Measurements from ENCODE around the gene PTPRU. TPM values are rescaled to one million over a fixed set of nuclear protein-coding genes. Genes with fewer than 3 reads are reported as not detected.

The PTPRU gene
- total RNA-seq, 2 donors from 2014 or later, result 28.7 to 47.8 TPM

DNA sequence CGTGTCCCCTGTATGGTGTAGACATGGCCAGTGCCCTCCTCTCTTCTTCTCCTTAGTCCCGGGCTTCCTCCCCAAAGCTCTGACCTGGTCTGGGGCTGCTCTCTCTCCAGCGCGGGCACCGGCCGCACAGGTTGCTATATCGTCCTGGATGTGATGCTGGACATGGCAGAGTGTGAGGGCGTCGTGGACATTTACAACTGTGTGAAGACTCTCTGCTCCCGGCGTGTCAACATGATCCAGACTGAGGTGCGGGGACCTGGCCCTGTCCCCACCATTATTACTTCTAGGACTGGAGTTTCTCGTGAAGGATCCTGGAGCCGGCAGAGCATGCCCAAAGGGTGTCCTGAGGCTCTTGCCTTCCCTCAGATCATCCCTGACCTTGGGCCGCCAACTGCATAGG is 78.9 kb downstream of the PTPRU start:
- TF ChIP-seq, protein P1, sequence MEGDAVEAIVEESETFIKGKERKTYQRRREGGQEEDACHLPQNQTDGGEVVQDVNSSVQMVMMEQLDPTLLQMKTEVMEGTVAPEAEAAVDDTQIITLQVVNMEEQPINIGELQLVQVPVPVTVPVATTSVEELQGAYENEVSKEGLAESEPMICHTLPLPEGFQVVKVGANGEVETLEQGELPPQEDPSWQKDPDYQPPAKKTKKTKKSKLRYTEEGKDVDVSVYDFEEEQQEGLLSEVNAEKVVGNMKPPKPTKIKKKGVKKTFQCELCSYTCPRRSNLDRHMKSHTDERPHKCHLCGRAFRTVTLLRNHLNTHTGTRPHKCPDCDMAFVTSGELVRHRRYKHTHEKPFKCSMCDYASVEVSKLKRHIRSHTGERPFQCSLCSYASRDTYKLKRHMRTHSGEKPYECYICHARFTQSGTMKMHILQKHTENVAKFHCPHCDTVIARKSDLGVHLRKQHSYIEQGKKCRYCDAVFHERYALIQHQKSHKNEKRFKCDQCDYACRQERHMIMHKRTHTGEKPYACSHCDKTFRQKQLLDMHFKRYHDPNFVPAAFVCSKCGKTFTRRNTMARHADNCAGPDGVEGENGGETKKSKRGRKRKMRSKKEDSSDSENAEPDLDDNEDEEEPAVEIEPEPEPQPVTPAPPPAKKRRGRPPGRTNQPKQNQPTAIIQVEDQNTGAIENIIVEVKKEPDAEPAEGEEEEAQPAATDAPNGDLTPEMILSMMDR (IDR thresholded peaks at IDR 0.05), result no peak
- Histone ChIP-seq H3K4me3 (no peak overlapping the region), H3K9me3 (no peaks in the 10 kb centered on the region), H3K27me3 (replicated peaks; ENCODE audit: insufficient read depth) (no peaks in the 10 kb centered on the region), H3K4me1 (ENCODE audit: control insufficient read depth in 1 of 2, low read depth in 2 of 2) (no peaks in the 10 kb centered on the region), H3K36me3 (peaks cover 27% of the 10 kb centered on the region), H3K27ac (no peak overlapping the region)
- ATAC-seq (ENCODE audit: insufficient number of reproducible peaks, low FRiP score, low read depth) (no peak), DNase-seq (ENCODE audit: low spot score) (no peak)

DNA sequence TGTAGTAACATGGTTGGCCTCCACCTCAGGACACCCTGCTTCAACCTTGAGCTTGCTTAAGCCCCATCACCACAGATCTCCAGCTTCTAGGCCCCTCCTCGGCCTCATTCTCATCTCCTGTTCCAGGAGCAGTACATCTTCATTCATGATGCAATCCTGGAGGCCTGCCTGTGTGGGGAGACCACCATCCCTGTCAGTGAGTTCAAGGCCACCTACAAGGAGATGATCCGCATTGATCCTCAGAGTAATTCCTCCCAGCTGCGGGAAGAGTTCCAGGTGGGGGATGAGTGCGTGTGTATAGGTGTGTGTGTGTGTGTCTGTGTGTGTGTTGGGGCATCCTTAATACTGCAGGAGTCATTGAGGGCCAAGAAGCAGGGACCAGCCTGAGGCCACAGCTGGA is 79.6 kb downstream of the PTPRU start:
- no peak overlapping the region for H3K4me3 ChIP-seq
- TF ChIP-seq, protein P1 (IDR thresholded peaks at IDR 0.05), result no peak
- no peak overlapping the region for H3K27ac ChIP-seq
- H3K9me3 ChIP-seq, result no peaks in the 10 kb centered on the region
- peaks cover 27% of the 10 kb centered on the region for H3K36me3 ChIP-seq
- H3K27me3 ChIP-seq (replicated peaks; ENCODE audit: insufficient read depth), result no peaks in the 10 kb centered on the region
- ATAC-seq (ENCODE audit: insufficient number of reproducible peaks, low FRiP score, low read depth) (no peak), DNase-seq (ENCODE audit: low spot score) (no peak)
- no peaks in the 10 kb centered on the region for H3K4me1 ChIP-seq (ENCODE audit: control insufficient read depth in 1 of 2, low read depth in 2 of 2)

DNA sequence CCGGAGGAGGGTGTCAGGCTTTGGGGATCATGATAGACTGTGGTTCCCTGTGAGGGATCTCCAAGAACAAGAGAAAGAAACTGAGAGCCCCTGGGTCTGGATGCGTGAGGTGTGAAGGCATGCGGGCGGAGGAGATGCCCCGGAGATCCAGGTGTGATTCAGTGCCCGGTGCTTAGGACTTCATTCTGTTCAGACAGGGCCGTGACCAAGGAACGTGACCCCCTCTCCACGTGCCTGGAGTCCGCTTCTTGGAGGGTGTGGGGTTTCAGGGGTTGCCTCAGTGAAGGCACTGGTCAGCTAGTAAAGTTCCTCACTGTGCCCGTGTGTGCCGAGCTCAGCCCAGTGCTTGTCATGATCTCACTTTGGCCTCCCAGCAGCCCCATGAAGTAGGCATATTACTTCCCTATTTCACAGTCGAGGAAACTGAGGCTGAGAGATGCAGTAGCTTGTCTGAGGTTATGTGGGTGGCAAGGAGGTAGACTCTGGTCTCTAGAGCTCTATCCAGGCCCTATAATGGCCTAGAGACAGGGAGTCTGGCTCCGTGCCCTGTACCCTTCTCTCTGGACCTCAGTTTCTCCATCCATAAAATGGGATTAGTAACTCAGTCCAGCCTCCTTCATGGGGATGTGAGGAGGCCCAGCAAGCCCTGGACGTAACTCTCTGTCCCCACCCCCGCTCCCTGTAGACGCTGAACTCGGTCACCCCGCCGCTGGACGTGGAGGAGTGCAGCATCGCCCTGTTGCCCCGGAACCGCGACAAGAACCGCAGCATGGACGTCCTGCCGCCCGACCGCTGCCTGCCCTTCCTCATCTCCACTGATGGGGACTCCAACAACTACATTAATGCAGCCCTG is 81.0 kb downstream of the PTPRU start:
- ATAC-seq (ENCODE audit: insufficient number of reproducible peaks, low FRiP score, low read depth), result no peak
- Histone ChIP-seq H3K4me3 (no peak overlapping the region), H3K27me3 (replicated peaks; ENCODE audit: insufficient read depth) (no peaks in the 10 kb centered on the region), H3K27ac (no peak overlapping the region), H3K4me1 (ENCODE audit: control insufficient read depth in 1 of 2, low read depth in 2 of 2) (no peaks in the 10 kb centered on the region), H3K9me3 (no peaks in the 10 kb centered on the region), H3K36me3 (peaks cover 16% of the 10 kb centered on the region)
- TF ChIP-seq, protein P1 (IDR thresholded peaks at IDR 0.05), result no peak
- DNase-seq (ENCODE audit: low spot score), result no peak

DNA sequence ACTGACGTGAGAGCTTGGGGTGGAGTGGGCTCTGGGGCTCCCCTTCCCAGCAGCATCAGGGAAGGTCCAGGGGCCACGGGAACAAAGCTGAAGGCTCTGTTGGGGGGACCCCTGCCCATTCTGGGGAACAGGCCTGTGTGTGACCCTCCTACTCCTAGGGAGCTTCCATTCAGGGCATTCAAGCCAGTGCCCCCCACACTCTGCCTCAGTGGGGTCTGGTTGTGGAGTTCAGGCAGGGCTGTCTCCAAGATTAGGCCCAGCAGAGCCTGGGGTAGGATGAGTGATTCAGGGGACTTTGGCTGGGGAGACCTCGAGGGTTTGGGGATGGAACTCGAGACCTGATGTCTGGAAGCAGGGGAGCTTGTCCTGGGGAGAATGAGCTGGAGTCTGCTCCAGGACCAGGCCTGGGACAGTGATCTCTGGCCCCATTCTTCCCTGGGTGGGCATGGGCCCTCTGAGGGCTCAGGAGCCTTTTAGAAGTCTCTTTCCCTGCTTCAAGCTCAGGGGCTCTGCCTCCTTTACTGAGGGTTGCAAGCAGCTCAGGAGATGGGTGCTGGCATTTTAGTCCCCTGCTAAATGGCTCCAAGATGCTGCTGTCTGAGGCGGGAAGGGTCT is 81.7 kb downstream of the PTPRU start:
- Histone ChIP-seq H3K27ac (no peak overlapping the region), H3K4me3 (no peak overlapping the region), H3K4me1 (ENCODE audit: control insufficient read depth in 1 of 2, low read depth in 2 of 2) (no peaks in the 10 kb centered on the region), H3K27me3 (replicated peaks; ENCODE audit: insufficient read depth) (no peaks in the 10 kb centered on the region), H3K36me3 (peaks cover 12% of the 10 kb centered on the region), H3K9me3 (no peaks in the 10 kb centered on the region)
- DNase-seq (ENCODE audit: low spot score) (no peak), ATAC-seq (ENCODE audit: insufficient number of reproducible peaks, low FRiP score, low read depth) (no peak)
- TF ChIP-seq, protein P1 (IDR thresholded peaks at IDR 0.05), result no peak

DNA sequence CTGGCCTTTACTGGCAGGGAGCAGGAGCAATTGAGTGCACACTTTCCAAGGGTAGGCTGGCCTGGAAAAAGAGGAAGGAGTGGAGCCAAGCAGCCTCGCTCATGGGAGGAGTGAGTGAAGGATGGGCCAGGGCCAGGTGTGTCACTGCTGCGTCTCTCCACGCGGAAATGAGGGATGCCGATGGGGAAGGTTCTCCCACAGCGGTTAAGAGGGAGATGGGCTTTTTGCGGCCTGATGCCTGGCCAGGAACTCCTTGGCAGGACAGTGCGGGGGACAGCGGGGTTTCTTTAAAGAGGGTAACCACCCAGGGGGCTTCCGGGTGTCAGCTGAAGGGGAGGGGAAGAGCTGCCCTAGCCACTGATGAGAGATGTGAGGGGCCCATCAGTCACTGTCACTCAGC is 82.4 kb downstream of the PTPRU start:
- no peaks in the 10 kb centered on the region for H3K9me3 ChIP-seq
- H3K4me3 ChIP-seq, result no peak overlapping the region
- ATAC-seq (ENCODE audit: insufficient number of reproducible peaks, low FRiP score, low read depth) (no peak), DNase-seq (ENCODE audit: low spot score) (no peak)
- peaks cover 12% of the 10 kb centered on the region for H3K36me3 ChIP-seq
- H3K27me3 ChIP-seq (replicated peaks; ENCODE audit: insufficient read depth), result no peaks in the 10 kb centered on the region
- TF ChIP-seq, protein P1 (IDR thresholded peaks at IDR 0.05), result no peak
- no peak overlapping the region for H3K27ac ChIP-seq
- no peaks in the 10 kb centered on the region for H3K4me1 ChIP-seq (ENCODE audit: control insufficient read depth in 1 of 2, low read depth in 2 of 2)

All from thoracic aorta (tissue), 2 donors.